Measurements from ENCODE around the gene LRRIQ1. TPM values are rescaled to one million over a fixed set of nuclear protein-coding genes. Genes with fewer than 3 reads are reported as not detected.

LRRIQ1 gene
- total and polyA plus RNA-seq, 2 donors (not counting 1 experiment from before 2014, with no cell fraction given): not detected

- no peaks in the 10 kb centered on the region for H3K27me3 Mint-ChIP-seq
- H3K27me3 ChIP-seq (replicated peaks in 1 of 4; ENCODE audit: control extremely low read depth in 1 of 4, control insufficient read depth in 3 of 4, insufficient read depth in 4 of 4, low read length in 3 of 4): no peaks in the 10 kb centered on the region
- ChIA-PET POLR2A (no interaction called here), CTCF (no interaction called here)
- H3K27ac Mint-ChIP-seq: no peak overlapping the region
- intact Hi-C loops (cut with micrococcal nuclease): no loop called here
- H2AFZ ChIP-seq (ENCODE audit: insufficient read depth, low read depth, low read length, poor library complexity, severe bottlenecking): no peak overlapping the region
- H3K4me3 Mint-ChIP-seq: no peak overlapping the region
- no peak overlapping the region for H3K4me3 ChIP-seq (ENCODE audit: control extremely low read depth in 1 of 5, extremely low read depth in 1 of 5, insufficient read depth in 1 of 5, low read depth in 2 of 5, low read length in 4 of 5)
- no peak for ATAC-seq (ENCODE audit: low read depth)
- no peaks in the 10 kb centered on the region for H3K79me2 ChIP-seq (ENCODE audit: control insufficient read depth, insufficient read depth, low read length)
- WGBS (ENCODE audit: insufficient coverage): no CpG with 5 or more reads among the region's 1 CpG
- TF ChIP-seq EZH2 (IDR thresholded peaks at IDR 0.05; ENCODE audit: borderline replicate concordance, insufficient read depth, low read depth, low read length, poor library complexity, severe bottlenecking) (no peak), CTCF (IDR thresholded peaks at IDR 0.05) (no peak)
- no peak overlapping the region for H3K27ac ChIP-seq (ENCODE audit: low read length in 2 of 2)
- DNase-seq: no peak
- H3K9me3 Mint-ChIP-seq (ENCODE audit: insufficient read depth): no peaks in the 10 kb centered on the region
- no peaks in the 10 kb centered on the region for H3K36me3 ChIP-seq (replicated peaks in 1 of 2; ENCODE audit: control extremely low read depth in 1 of 2, control insufficient read depth in 1 of 2, extremely low read depth in 1 of 2, insufficient read depth in 2 of 2, low read length in 1 of 2)
- no peaks in the 10 kb centered on the region for H4K20me1 ChIP-seq (ENCODE audit: control insufficient read depth, insufficient read depth, low read length, poor library complexity, severe bottlenecking)
- no peak overlapping the region for H3K4me2 ChIP-seq (replicated peaks; ENCODE audit: low read depth, low read length, poor library complexity, severe bottlenecking)
- H3K9me3 ChIP-seq (ENCODE audit: control extremely low read depth in 1 of 3, control insufficient read depth in 2 of 3, insufficient read depth in 1 of 3, low read length in 2 of 3): no peaks in the 10 kb centered on the region
- H3K4me1 ChIP-seq (ENCODE audit: control insufficient read depth in 2 of 2, insufficient read depth in 2 of 2, low read length in 2 of 2): no peaks in the 10 kb centered on the region
- no peak overlapping the region for H3K9ac ChIP-seq (ENCODE audit: low read length)
- H3K4me1 Mint-ChIP-seq: no peaks in the 10 kb centered on the region
Observed at GRCh38 chr12:85257671-85258070, 221.5 kb downstream of the LRRIQ1 start.

DNA sequence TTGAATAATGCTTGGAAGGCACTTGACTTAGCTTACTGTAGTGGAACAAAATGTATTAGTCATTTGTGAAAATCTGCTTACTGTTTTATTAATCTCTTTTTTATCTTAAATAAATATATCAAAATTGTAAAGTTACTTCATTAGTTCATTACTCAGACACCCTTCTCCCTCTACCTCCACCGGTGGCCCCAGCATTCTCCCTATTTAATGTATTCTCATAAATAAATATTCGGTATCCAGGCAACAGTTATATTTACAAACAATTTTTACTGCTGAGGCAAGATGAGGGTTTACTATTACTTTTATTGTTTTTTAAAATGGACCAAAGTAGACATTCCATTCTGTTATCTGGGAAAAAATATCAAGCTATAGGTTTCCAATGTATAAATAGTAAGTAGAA is 224.3 kb downstream of the LRRIQ1 start:
- H3K4me2 ChIP-seq (replicated peaks; ENCODE audit: low read depth, low read length, poor library complexity, severe bottlenecking): no peak overlapping the region
- no peak overlapping the region for H2AFZ ChIP-seq (ENCODE audit: insufficient read depth, low read depth, low read length, poor library complexity, severe bottlenecking)
- no CpG with 5 or more reads among the region's 2 CpGs for WGBS (ENCODE audit: insufficient coverage)
- H3K4me1 Mint-ChIP-seq: no peaks in the 10 kb centered on the region
- DNase-seq: no peak
- no peak overlapping the region for H3K4me3 Mint-ChIP-seq
- no peak overlapping the region for H3K9ac ChIP-seq (ENCODE audit: low read length)
- H3K27ac ChIP-seq (ENCODE audit: low read length in 2 of 2): no peak overlapping the region
- no peaks in the 10 kb centered on the region for H3K27me3 Mint-ChIP-seq
- no peaks in the 10 kb centered on the region for H3K36me3 ChIP-seq (replicated peaks in 1 of 2; ENCODE audit: control extremely low read depth in 1 of 2, control insufficient read depth in 1 of 2, extremely low read depth in 1 of 2, insufficient read depth in 2 of 2, low read length in 1 of 2)
- POLR2A ChIA-PET: no interaction called here
- no peaks in the 10 kb centered on the region for H4K20me1 ChIP-seq (ENCODE audit: control insufficient read depth, insufficient read depth, low read length, poor library complexity, severe bottlenecking)
- no peaks in the 10 kb centered on the region for H3K79me2 ChIP-seq (ENCODE audit: control insufficient read depth, insufficient read depth, low read length)
- intact Hi-C loops (cut with micrococcal nuclease): no loop called here
- no peaks in the 10 kb centered on the region for H3K9me3 ChIP-seq (ENCODE audit: control extremely low read depth in 1 of 3, control insufficient read depth in 2 of 3, insufficient read depth in 1 of 3, low read length in 2 of 3)
- no peaks in the 10 kb centered on the region for H3K27me3 ChIP-seq (replicated peaks in 1 of 4; ENCODE audit: control extremely low read depth in 1 of 4, control insufficient read depth in 3 of 4, insufficient read depth in 4 of 4, low read length in 3 of 4)
- H3K4me1 ChIP-seq (ENCODE audit: control insufficient read depth in 2 of 2, insufficient read depth in 2 of 2, low read length in 2 of 2): no peaks in the 10 kb centered on the region
- TF ChIP-seq CTCF (IDR thresholded peaks at IDR 0.05) (no peak), EZH2 (IDR thresholded peaks at IDR 0.05; ENCODE audit: borderline replicate concordance, insufficient read depth, low read depth, low read length, poor library complexity, severe bottlenecking) (no peak)
- no peaks in the 10 kb centered on the region for H3K9me3 Mint-ChIP-seq (ENCODE audit: insufficient read depth)
- no peak overlapping the region for H3K4me3 ChIP-seq (ENCODE audit: control extremely low read depth in 1 of 5, extremely low read depth in 1 of 5, insufficient read depth in 1 of 5, low read depth in 2 of 5, low read length in 4 of 5)
- H3K27ac Mint-ChIP-seq: no peak overlapping the region
- CTCF ChIA-PET: no interaction called here
- no peak for ATAC-seq (ENCODE audit: low read depth)
